PC-9 (cell line): Measurements from ENCODE around the gene MCM3. TPM values are rescaled to one million over a fixed set of nuclear protein-coding genes. Genes with fewer than 3 reads are reported as not detected.

Experiments used
- BruUV-seq: library from RNA; stranded (reverse); fragments of 400-500 nt; replicated peaks from 2 replicates; lab custom pipeline; 2021; lab: Mats Ljungman, UMichigan
- CTCF ChIA-PET: fragments of 300-600 bp; sonication (Branson Sonifier 250); formaldehyde crosslinking; loops from one replicate; lab custom pipeline; 2022; ENCODE audit warnings: antibody characterized with exemption; lab: Charles Lee
- POLR2A ChIA-PET: fragments of 300-600 bp; sonication (Branson Sonifier 250); formaldehyde crosslinking; loops from one replicate; lab custom pipeline; 2022; ENCODE audit warnings: antibody characterized with exemption; ENCODE audit not compliant: unreplicated experiment; lab: Charles Lee
- DNase-seq, 2 experiments: peaks; one replicate each; pipeline versions ENCODE4 v3.0.0 to v3.0.0-alpha.2; 2015 to 2022; ENCODE audit warnings: mixed read lengths in 1 of 2
- H2AFZ ChIP-seq: fragments of 200-600 bp; sonication (generic); 2 replicates; pipeline ENCODE4 v1.8.1; 2017; ENCODE audit warnings: antibody characterized with exemption
- H3F3A ChIP-seq: fragments of 200-600 bp; sonication (generic); 2 replicates; pipeline ENCODE4 v1.8.1; 2017; ENCODE audit warnings: antibody characterized with exemption, mild to moderate bottlenecking, low read depth; ENCODE audit not compliant: insufficient read depth
- H3K27ac ChIP-seq: fragments of 200-600 bp; sonication (generic); 2 replicates; pipeline ENCODE4 v1.6.1; 2016; ENCODE audit warnings: mixed run types
- H3K27me3 ChIP-seq: fragments of 200-600 bp; sonication (generic); 2 replicates; pipeline ENCODE4 v1.6.1; 2016; ENCODE audit warnings: low read depth, mixed run types; ENCODE audit not compliant: insufficient read depth
- H3K36me3 ChIP-seq: fragments of 200-600 bp; sonication (generic); 2 replicates; pipeline ENCODE4 v1.6.1; 2016; ENCODE audit warnings: low read depth, mixed run types
- H3K4me1 ChIP-seq: fragments of 200-600 bp; sonication (generic); replicated peaks from 2 replicates; pipeline ENCODE4 v1.6.1; 2016; ENCODE audit warnings: mixed run types; ENCODE audit not compliant: insufficient read depth
- H3K4me2 ChIP-seq: fragments of 200-600 bp; sonication (generic); 2 replicates; pipeline ENCODE4 v1.6.1; 2017; ENCODE audit warnings: mixed run types
- H3K4me3 ChIP-seq: fragments of 200-600 bp; sonication (generic); 2 replicates; pipeline ENCODE4 v1.6.1; 2016; ENCODE audit warnings: mixed run types
- H3K79me2 ChIP-seq: fragments of 200-600 bp; sonication (generic); 2 replicates; pipeline ENCODE4 v1.6.1; 2017; ENCODE audit warnings: low read depth, mixed run types
- H3K9me2 ChIP-seq: fragments of 200-600 bp; sonication (generic); 2 replicates; pipeline ENCODE4 v1.8.1; 2017; ENCODE audit warnings: mild to moderate bottlenecking; ENCODE audit not compliant: insufficient read depth
- H3K9me3 ChIP-seq: fragments of 200-600 bp; sonication (generic); 2 replicates; pipeline ENCODE4 v1.8.1; 2016; ENCODE audit warnings: low read depth; ENCODE audit not compliant: insufficient read depth
- H4K20me1 ChIP-seq: fragments of 200-600 bp; sonication (generic); 2 replicates; pipeline ENCODE4 v1.8.1; 2017; ENCODE audit not compliant: insufficient read depth
- CTCF ChIP-seq: fragments of 200-600 bp; sonication (generic); conservative IDR thresholded peaks from 2 replicates; pipeline ENCODE4 v1.6.1; 2017; ENCODE audit warnings: mixed run types, antibody characterized with exemption, mild to moderate bottlenecking, moderate library complexity
- EZH2 ChIP-seq: fragments of 200-600 bp; sonication (generic); IDR thresholded peaks from 2 replicates; pipeline ENCODE4 v1.8.0; 2017; ENCODE audit warnings: antibody characterized with exemption, low read depth
- intact Hi-C: fragments of 100-400 bp; cut with micrococcal nuclease; formaldehyde crosslinking; loops from one replicate; pipeline ENCODE4 v1.10.0; 2022; ENCODE audit not compliant: unreplicated experiment
- total RNA-seq: library from RNA; stranded (reverse); gene quantifications from 2 replicates; pipeline ENCODE4 v1.2.3, GENCODE V29; 2021

The MCM3 gene
- total RNA-seq, 1 experiment from 2014 or later: 111 TPM

GRCh38 chr6:52221302-52221701 lies 63.2 kb downstream of the MCM3 start:
- POLR2A ChIA-PET: no interaction called here

GRCh38 chr6:52217761-52218160 lies 66.8 kb downstream of the MCM3 start:
- ChIA-PET POLR2A (no interaction called here), CTCF (no interaction called here)
- no peaks in the 10 kb centered on the region for H3K36me3 ChIP-seq
- no peaks in the 10 kb centered on the region for H4K20me1 ChIP-seq
- H3K4me2 ChIP-seq: no peak overlapping the region
- no TSS peak for BruUV-seq
- no peak for DNase-seq
- intact Hi-C loops: no loop called here
- H3K4me3 ChIP-seq: no peak overlapping the region
- no peaks in the 10 kb centered on the region for H3K9me3 ChIP-seq
- H3K9me2 ChIP-seq: no peaks in the 10 kb centered on the region
- no peak overlapping the region for H3K27ac ChIP-seq
- H3K4me1 ChIP-seq: no peaks in the 10 kb centered on the region
- no peaks in the 10 kb centered on the region for H3K79me2 ChIP-seq
- H3F3A ChIP-seq: no peaks in the 10 kb centered on the region
- no peak overlapping the region for H2AFZ ChIP-seq
- peaks cover 17% of the 10 kb centered on the region for H3K27me3 ChIP-seq
- TF ChIP-seq CTCF (no peak), EZH2 (no peak)

More at GRCh38 chr6:52221302-52221701, 63.2 kb downstream of the MCM3 start:
- Histone ChIP-seq H4K20me1 (no peaks in the 10 kb centered on the region), H2AFZ (no peak overlapping the region), H3K4me3 (no peak overlapping the region), H3K27ac (no peak overlapping the region), H3K4me1 (no peaks in the 10 kb centered on the region), H3K36me3 (no peaks in the 10 kb centered on the region), H3K9me2 (no peaks in the 10 kb centered on the region), H3F3A (no peaks in the 10 kb centered on the region), H3K27me3 (peaks cover 43% of the 10 kb centered on the region), H3K79me2 (no peaks in the 10 kb centered on the region), H3K4me2 (no peak overlapping the region), H3K9me3 (peaks cover 4% of the 10 kb centered on the region; the same call in 1 of the 2 replicates)
- no TSS peak for BruUV-seq
- no peak for DNase-seq
- intact Hi-C loops: no loop called here
- CTCF ChIA-PET: no interaction called here
- TF ChIP-seq EZH2: no peak
- no peak for TF ChIP-seq CTCF

- H3K9me3 ChIP-seq: no peaks in the 10 kb centered on the region
- no peak overlapping the region for H3K4me2 ChIP-seq
- no peaks in the 10 kb centered on the region for H3K36me3 ChIP-seq
- ChIA-PET POLR2A (no interaction called here), CTCF (no interaction called here)
- BruUV-seq: no TSS peak
- no peak overlapping the region for H3K4me3 ChIP-seq
- H3K27me3 ChIP-seq: peaks cover 17% of the 10 kb centered on the region
- DNase-seq: no peak
- intact Hi-C loops: no loop called here
- H2AFZ ChIP-seq: no peak overlapping the region
- H3K27ac ChIP-seq: no peak overlapping the region
- no peaks in the 10 kb centered on the region for H3K9me2 ChIP-seq
- no peaks in the 10 kb centered on the region for H4K20me1 ChIP-seq
- no peaks in the 10 kb centered on the region for H3F3A ChIP-seq
- H3K79me2 ChIP-seq: no peaks in the 10 kb centered on the region
- TF ChIP-seq EZH2 (no peak), CTCF (no peak)
- H3K4me1 ChIP-seq: no peaks in the 10 kb centered on the region
Measured at GRCh38 chr6:52216932-52217575, 67.5 kb downstream of the MCM3 start.
